AG04449 (cell line): ENCODE results near the gene F2R.
"Not testable (repeated sequence)": the region's sequence is repeated elsewhere in the genome, so short reads cannot be mapped to it uniquely, and the experiment has no call there.

ENCODE experiments used
- CTCF ChIA-PET: fragments of 350-600 bp; formaldehyde crosslinking; extraction: SDS; loops from one replicate; lab custom pipeline; 2021; ENCODE audit warnings: antibody characterized with exemption; lab: Yijun Ruan, JAX
- POLR2A ChIA-PET: fragments of 400-600, 350-600 bp; formaldehyde crosslinking; extraction: SDS; loops from one replicate; lab custom pipeline; 2020; ENCODE audit warnings: antibody characterized with exemption, inconsistent platforms; lab: Yijun Ruan, JAX
- DNase-seq: peaks from one replicate; pipeline ENCODE4 v3.0.0-alpha.2; 2010; ENCODE audit warnings: low read depth, low spot score
- H3K4me3 ChIP-seq: 2 replicates; pipeline ENCODE4 v1.5.1; 2011; ENCODE audit warnings: low read depth, mild to moderate bottlenecking, control low read depth, low read length
- TF ChIP-seq, protein P1 (sequence below): IDR thresholded peaks from one replicate; pipeline ENCODE4 v1.5.1; 2011; ENCODE audit warnings: mild to moderate bottlenecking, moderate library complexity, low read length, control low read depth, inconsistent platforms; ENCODE audit not compliant: insufficient read depth; ENCODE audit errors: missing control alignments

The F2R gene

GRCh38 chr5:76674330-76675066, 41.4 kb upstream of the F2R start:
- DNase-seq = no peak
- POLR2A ChIA-PET = no interaction called here
- CTCF ChIA-PET = interaction anchor here (1.8 kb wide), 1 partner anchor 100 kb away, joined by 7 read pairs; no protein-coding TSS in a partner anchor
- TF ChIP-seq, protein P1, sequence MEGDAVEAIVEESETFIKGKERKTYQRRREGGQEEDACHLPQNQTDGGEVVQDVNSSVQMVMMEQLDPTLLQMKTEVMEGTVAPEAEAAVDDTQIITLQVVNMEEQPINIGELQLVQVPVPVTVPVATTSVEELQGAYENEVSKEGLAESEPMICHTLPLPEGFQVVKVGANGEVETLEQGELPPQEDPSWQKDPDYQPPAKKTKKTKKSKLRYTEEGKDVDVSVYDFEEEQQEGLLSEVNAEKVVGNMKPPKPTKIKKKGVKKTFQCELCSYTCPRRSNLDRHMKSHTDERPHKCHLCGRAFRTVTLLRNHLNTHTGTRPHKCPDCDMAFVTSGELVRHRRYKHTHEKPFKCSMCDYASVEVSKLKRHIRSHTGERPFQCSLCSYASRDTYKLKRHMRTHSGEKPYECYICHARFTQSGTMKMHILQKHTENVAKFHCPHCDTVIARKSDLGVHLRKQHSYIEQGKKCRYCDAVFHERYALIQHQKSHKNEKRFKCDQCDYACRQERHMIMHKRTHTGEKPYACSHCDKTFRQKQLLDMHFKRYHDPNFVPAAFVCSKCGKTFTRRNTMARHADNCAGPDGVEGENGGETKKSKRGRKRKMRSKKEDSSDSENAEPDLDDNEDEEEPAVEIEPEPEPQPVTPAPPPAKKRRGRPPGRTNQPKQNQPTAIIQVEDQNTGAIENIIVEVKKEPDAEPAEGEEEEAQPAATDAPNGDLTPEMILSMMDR = no peak
- H3K4me3 ChIP-seq = no peak overlapping the region

DNA sequence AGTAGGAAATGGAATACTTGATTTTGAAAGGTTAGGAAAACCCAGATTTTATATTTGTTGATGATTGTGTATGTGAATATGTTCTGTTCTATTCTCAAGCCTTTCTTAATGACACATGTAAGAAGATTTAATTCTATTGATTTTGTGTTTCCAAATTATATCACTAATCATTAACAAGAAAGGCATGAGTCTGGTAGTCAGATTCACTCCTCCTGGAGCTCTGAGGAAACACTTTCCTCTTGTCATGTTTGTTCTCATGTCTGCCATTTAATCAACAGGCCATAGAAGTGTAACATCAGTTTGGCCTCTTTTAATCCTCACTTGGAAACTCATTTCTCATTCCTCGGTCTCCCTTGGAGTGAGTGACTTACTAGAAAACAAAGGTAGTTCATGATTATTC, 40.6 kb upstream of the F2R start:
- no peak overlapping the region for H3K4me3 ChIP-seq
- TF ChIP-seq, protein P1 = no peak
- no peak for DNase-seq
- POLR2A ChIA-PET = no interaction called here
- CTCF ChIA-PET = no interaction called here

DNA sequence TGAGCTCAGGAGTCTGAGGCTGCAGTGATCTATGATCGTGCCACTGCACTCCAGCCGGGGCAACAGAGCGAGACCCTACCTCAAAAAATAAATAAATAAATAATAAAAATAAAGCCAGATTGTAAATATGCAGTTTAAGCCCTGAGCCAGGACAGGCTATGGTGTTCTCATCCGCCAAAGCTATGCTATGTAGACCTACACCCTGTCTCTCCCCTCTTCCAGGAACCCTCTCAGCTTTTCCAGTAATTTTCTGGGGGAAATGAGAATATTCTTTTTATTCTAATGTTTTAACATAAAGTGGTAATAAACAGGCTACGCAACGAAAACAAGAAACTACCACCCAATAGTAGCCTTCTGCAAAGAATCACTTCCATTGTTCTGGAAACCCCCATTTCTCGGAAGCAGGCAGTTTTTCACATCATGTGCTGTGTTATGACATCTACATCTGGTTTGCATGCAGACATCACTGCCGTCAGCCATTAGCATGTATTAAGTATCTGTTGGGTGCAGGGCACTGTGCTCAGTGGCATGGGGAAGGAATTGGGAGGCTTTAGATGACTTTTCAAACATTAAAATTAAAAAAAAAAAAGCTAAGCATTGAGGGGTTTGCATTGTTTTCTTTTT, 38.0 kb upstream of the F2R start:
- H3K4me3 ChIP-seq = no peak overlapping the region
- DNase-seq = no peak
- POLR2A ChIA-PET = no interaction called here
- CTCF ChIA-PET = interaction anchor here (1.0 to 1.4 kb wide), 3 partner anchors 25 to 97 kb away, joined by 3 to 4 read pairs (median 3); no protein-coding TSS in a partner anchor
- TF ChIP-seq, protein P1 = no peak

DNA sequence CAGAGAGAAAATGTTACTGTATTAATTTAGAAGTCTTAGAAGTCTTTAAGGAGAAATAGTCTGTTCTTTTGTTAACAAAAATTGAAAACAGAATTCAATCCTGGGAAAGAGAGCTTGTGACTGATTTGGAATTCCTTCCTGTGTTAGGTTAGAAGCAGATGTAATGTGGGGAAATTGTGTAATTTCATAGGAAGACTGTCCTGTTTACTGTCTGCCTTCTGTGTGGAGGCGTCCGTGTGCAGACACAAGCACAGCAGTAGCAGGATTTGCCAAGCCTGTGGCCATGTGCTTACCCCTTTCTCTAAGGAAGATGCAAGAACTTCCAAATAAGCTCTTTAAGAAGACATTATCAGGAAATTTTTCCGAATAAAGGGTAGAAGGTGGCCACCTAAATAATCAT, 36.7 kb upstream of the F2R start:
- TF ChIP-seq, protein P1 = no peak
- ChIA-PET POLR2A (no interaction called here), CTCF (interaction anchor here (1.2 to 1.4 kb wide), 2 partner anchors 9 to 95 kb away, joined by 3 to 4 read pairs; no protein-coding TSS in a partner anchor)
- H3K4me3 ChIP-seq = no peak overlapping the region
- DNase-seq = no peak

DNA sequence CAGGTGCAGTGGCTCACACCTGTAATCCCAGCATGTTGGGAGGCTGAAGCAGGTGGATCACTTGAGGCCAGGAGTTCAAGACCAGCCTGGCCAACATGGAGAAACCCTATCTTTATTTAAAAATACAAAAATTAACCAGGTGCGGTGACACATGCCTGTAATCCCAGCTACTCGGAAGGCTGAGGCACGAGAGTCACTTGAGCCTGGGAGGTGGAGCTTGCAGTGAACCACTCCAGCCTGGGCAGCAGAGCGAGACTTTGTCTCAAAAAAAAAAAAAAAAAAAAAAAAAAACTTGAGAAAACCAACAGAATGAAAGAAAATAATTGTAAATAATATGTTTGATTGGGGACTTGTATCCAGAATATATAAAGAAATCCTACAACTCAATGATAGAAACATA, 35.1 kb upstream of the F2R start:
- H3K4me3 ChIP-seq, DNase-seq, POLR2A ChIA-PET: not testable (repeated sequence)
- CTCF ChIA-PET = interaction anchor here (0.7 to 1.3 kb wide), 2 partner anchors 79 to 80 kb away, joined by 3 read pairs; no protein-coding TSS in a partner anchor

- TF ChIP-seq, protein P1 = no peak
- ChIA-PET CTCF (interaction anchor here (1.3 kb wide), 1 partner anchor 79 kb away, joined by 3 read pairs; no protein-coding TSS in a partner anchor), POLR2A (no interaction called here)
- no peak overlapping the region for H3K4me3 ChIP-seq
- DNase-seq = no peak
These were observed 34.6 kb upstream of the F2R start for GRCh38 chr5:76681287-76681686.
